GM12865 (cell line): ENCODE measurements around the gene KSR1.

Source experiments
- DNase-seq: peaks from one replicate; pipeline ENCODE4 v3.0.0; 2010; ENCODE audit warnings: low read depth
- H3K4me3 ChIP-seq: 2 replicates; pipeline ENCODE4 v1.5.1; 2011; ENCODE audit warnings: mild to moderate bottlenecking, low read depth, low read length, control low read depth
- CTCF ChIP-seq: IDR thresholded peaks from 2 replicates; pipeline ENCODE4 v1.5.1; 2011; ENCODE audit warnings: low read length, control low read depth, low read depth, inconsistent platforms; ENCODE audit not compliant: insufficient read depth; ENCODE audit errors: missing control alignments

KSR1 gene

DNA sequence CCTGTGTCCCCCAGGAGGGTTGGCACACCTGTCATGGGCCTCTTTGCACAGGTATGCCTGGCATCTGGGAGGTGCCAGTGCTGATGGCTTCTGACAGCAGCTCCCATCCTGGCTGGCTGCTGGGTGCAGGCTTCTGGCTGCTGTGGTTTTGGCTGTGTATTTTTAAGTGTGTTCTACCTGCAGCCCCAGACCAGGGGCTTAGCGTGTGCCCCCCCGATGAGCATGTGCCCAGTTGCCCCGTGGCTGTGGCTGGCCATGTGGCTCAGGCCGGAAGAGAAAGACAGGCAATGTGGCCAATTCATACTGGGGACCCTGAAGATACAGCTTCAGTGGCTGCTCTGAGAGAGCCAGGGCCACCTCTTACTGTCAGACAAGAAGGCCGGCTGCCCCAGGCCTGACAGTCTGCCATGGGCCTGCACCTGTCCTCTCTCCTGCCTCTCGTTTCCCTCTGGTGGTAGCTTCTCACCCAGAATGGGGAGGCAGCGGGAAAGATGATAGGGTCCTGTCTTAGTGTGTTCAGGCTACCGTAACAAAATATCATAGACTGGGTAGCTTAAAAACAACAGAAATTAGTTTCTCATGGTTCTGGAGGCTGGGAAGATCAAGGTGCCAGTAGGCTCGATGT lies 137.1 kb downstream of the KSR1 start:
- no peak overlapping the region for H3K4me3 ChIP-seq
- TF ChIP-seq CTCF = no peak
- DNase-seq = no peak

- DNase-seq = no peak
- no peak overlapping the region for H3K4me3 ChIP-seq
- TF ChIP-seq CTCF = no peak
Measured at GRCh38 chr17:27593857-27594255, 137.6 kb downstream of the KSR1 start.

DNA sequence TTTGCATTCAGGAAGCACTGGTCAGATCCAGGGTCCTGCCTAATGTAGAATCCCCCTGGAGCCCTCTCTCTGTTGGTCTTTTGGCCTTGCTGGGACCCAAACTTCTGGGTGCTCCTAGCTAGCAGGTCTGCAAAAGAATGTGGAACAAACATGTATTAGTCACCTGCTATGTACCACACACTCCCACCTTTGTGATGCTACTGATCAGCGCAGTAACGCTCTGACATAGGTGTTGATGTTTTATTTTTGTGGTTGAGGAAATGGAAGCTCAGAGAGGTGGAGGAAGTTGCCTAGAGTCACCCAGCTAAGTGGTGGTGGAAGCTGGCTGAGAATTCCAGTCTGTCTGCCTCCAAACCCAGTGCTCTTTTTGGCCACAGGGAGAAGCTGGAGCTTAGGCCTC lies 139.0 kb downstream of the KSR1 start:
- DNase-seq = no peak
- H3K4me3 ChIP-seq = no peak overlapping the region
- TF ChIP-seq CTCF = no peak

DNA sequence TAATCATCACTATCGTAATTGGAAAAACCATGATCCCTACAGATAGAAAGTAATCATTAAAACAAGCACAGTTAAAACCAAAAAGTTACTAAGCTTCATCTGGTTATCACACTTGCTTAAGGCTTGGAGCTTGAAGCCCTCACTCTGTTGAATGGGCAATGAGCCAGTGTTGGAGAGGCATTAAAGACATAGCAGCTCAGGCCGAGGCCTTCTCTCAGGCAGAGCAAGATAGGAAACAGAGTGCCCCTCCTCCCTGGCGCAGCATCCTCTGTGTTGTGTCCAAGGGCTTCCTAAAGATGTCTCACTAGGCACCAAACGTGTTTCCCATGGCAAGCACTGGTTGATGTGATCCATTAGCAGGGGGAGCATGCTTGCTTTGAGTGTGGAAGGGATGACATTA lies 139.8 kb downstream of the KSR1 start:
- DNase-seq = no peak
- TF ChIP-seq CTCF = no peak
- no peak overlapping the region for H3K4me3 ChIP-seq

- H3K4me3 ChIP-seq = no peak overlapping the region
- no peak for DNase-seq
- no peak for TF ChIP-seq CTCF
Measured at GRCh38 chr17:27596566-27597187, 140.4 kb downstream of the KSR1 start.

- no peak for TF ChIP-seq CTCF
Measured at GRCh38 chr17:27597188-27597580, 140.9 kb downstream of the KSR1 start.

More at GRCh38 chr17:27597188-27597580, 140.9 kb downstream of the KSR1 start:
- DNase-seq = no peak
- H3K4me3 ChIP-seq = no peak overlapping the region
